Measurements from ENCODE around the gene PELI3. TPM values are rescaled to one million over a fixed set of nuclear protein-coding genes. Genes with fewer than 3 reads are reported as not detected.

The PELI3 gene
- total RNA-seq, 1 experiment from 2014 or later: 21.1 TPM

- Mint-ChIP-seq H3K4me3 (ENCODE audit: unreplicated experiment) (no peak overlapping the region), H3K27ac (ENCODE audit: unreplicated experiment) (peak overlapping the region; percentile 2), H3K9me3 (ENCODE audit: unreplicated experiment) (no peaks in the 10 kb centered on the region), H3K27me3 (ENCODE audit: insufficient read depth, unreplicated experiment) (no peaks in the 10 kb centered on the region), H3K4me1 (ENCODE audit: low read depth, unreplicated experiment) (peaks cover 17% of the 10 kb centered on the region), H3K36me3 (ENCODE audit: insufficient read depth, unreplicated experiment) (peaks cover 58% of the 10 kb centered on the region)
- Histone ChIP-seq H3K36me3 (ENCODE audit: control insufficient read depth, insufficient read depth, low read length) (no peaks in the 10 kb centered on the region), H3K4me1 (peaks cover 6% of the 10 kb centered on the region; the same call in 1 of the 2 replicates), H3K4me3 (ENCODE audit: low read depth, low read length) (no peak overlapping the region), H3K9me3 (no peaks in the 10 kb centered on the region), H3K27me3 (replicated peaks; ENCODE audit: control insufficient read depth, insufficient read depth, low read length) (no peaks in the 10 kb centered on the region)
- POLR2A ChIA-PET: no interaction called here
- intact Hi-C loops (cut with micrococcal nuclease; ENCODE audit: unreplicated experiment): no loop called here
- no peak for TF ChIP-seq CTCF (IDR thresholded peaks at IDR 0.05; ENCODE audit: insufficient read depth in 1 of 2, low read depth in 1 of 2, low read length in 1 of 2, severe bottlenecking in 1 of 2, unreplicated experiment in 1 of 2)
- no TSS peak for BruUV-seq (replicated peaks)
- CTCF ChIA-PET: interaction anchor here (0.6 to 1.0 kb wide), 4 partner anchors 8 to 148 kb away, joined by 3 to 4 read pairs (median 4); partner anchors contain the start of genes MRPL11 and PELI3
- DNase-seq: peak in 1 of 2 experiments; percentile 44
Measured at GRCh38 chr11:66476173-66476840, 9.6 kb downstream of the PELI3 start.

- Mint-ChIP-seq H3K4me3 (ENCODE audit: unreplicated experiment) (no peak overlapping the region), H3K9me3 (ENCODE audit: unreplicated experiment) (no peaks in the 10 kb centered on the region), H3K4me1 (ENCODE audit: low read depth, unreplicated experiment) (peaks cover 17% of the 10 kb centered on the region), H3K36me3 (ENCODE audit: insufficient read depth, unreplicated experiment) (peaks cover 58% of the 10 kb centered on the region), H3K27me3 (ENCODE audit: insufficient read depth, unreplicated experiment) (no peaks in the 10 kb centered on the region), H3K27ac (ENCODE audit: unreplicated experiment) (peak overlapping the region; percentile 2)
- CTCF ChIA-PET: interaction anchor here (0.9 to 1.0 kb wide), 2 partner anchors 9 to 38 kb away, joined by 3 to 4 read pairs; partner anchors contain the start of gene MRPL11
- Histone ChIP-seq H3K4me1 (peaks cover 6% of the 10 kb centered on the region; the same call in 1 of the 2 replicates), H3K36me3 (ENCODE audit: control insufficient read depth, insufficient read depth, low read length) (no peaks in the 10 kb centered on the region), H3K9me3 (no peaks in the 10 kb centered on the region), H3K4me3 (ENCODE audit: low read depth, low read length) (no peak overlapping the region), H3K27me3 (replicated peaks; ENCODE audit: control insufficient read depth, insufficient read depth, low read length) (no peaks in the 10 kb centered on the region)
- DNase-seq: peak in 1 of 2 experiments; percentile 52
- POLR2A ChIA-PET: no interaction called here
- intact Hi-C loops (cut with micrococcal nuclease; ENCODE audit: unreplicated experiment): no loop called here
- BruUV-seq (replicated peaks): no TSS peak
- no peak for TF ChIP-seq CTCF (IDR thresholded peaks at IDR 0.05; ENCODE audit: insufficient read depth in 1 of 2, low read depth in 1 of 2, low read length in 1 of 2, severe bottlenecking in 1 of 2, unreplicated experiment in 1 of 2)
Measured at GRCh38 chr11:66476841-66477251, 10.1 kb downstream of the PELI3 start.

DNA sequence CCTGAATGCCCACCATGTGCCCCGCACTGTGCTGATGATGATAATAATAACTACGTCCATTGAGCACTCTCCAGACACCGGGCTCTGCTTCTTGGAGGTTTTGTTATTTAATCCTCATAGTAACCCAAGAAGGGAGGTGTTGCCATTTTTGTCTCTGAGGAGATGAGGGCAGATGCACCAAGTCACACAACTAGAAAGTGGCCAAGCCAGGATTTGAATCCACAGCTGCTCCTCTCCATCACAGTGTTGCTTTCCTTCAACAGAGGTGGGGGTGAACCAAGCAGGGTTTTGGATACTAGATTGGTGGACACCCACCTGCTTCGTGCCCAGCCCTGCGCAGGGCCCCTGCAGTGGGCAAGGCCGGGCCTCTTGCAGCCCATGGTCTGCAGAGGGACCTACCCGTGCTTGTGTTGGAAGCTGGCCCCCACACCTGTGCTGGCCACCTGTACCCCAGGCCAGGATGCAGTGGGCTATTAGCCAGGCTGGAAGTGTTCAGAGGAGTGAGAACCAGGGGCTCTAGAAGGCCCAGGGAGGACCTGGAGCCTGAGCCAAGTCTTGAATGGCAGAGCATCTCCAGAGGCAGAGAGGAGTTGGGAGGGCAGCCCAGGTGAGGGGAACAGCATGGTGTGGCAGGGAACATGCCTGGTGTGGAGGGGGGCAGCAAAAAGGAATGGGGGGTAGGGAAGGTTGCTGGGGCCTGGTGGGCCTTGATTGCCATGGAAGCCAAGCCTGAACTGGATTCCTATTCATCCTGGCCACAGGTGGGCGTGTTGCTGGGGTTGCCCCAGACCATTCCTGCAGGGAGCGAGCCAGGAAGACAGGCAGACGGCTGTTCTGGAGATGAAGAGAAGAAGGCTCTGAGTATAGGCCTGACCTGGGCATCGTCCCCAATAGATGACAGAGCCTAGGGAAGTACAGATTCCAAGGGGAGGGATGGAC lies 10.8 kb downstream of the PELI3 start:
- CTCF ChIA-PET: interaction anchor here (0.7 to 3.2 kb wide), 4 partner anchors 9 to 146 kb away, joined by 5 to 44 read pairs (median 24); partner anchors contain the start of genes MRPL11, NPAS4 and PELI3
- H3K9me3 Mint-ChIP-seq (ENCODE audit: unreplicated experiment): no peaks in the 10 kb centered on the region
- DNase-seq: peak in 1 of 2 experiments; percentile 60
- Histone ChIP-seq H3K4me1 (peaks cover 6% of the 10 kb centered on the region; the same call in 1 of the 2 replicates), H3K27me3 (replicated peaks; ENCODE audit: control insufficient read depth, insufficient read depth, low read length) (no peaks in the 10 kb centered on the region), H3K4me3 (ENCODE audit: low read depth, low read length) (no peak overlapping the region), H3K9me3 (no peaks in the 10 kb centered on the region), H3K36me3 (ENCODE audit: control insufficient read depth, insufficient read depth, low read length) (no peaks in the 10 kb centered on the region)
- peaks cover 58% of the 10 kb centered on the region for H3K36me3 Mint-ChIP-seq (ENCODE audit: insufficient read depth, unreplicated experiment)
- TF ChIP-seq CTCF (IDR thresholded peaks at IDR 0.05; ENCODE audit: insufficient read depth in 1 of 2, low read depth in 1 of 2, low read length in 1 of 2, severe bottlenecking in 1 of 2, unreplicated experiment in 1 of 2): no peak
- peak overlapping the region; percentile 14 for H3K27ac Mint-ChIP-seq (ENCODE audit: unreplicated experiment)
- peaks cover 21% of the 10 kb centered on the region for H3K4me1 Mint-ChIP-seq (ENCODE audit: low read depth, unreplicated experiment)
- intact Hi-C loops (cut with micrococcal nuclease; ENCODE audit: unreplicated experiment): no loop called here
- peak overlapping the region; percentile 89 for H3K4me3 Mint-ChIP-seq (ENCODE audit: unreplicated experiment)
- no peaks in the 10 kb centered on the region for H3K27me3 Mint-ChIP-seq (ENCODE audit: insufficient read depth, unreplicated experiment)
- POLR2A ChIA-PET: interaction anchor here (0.5 kb wide), 1 partner anchor 11 kb away, joined by 6 read pairs; the partner anchor contains the start of gene PELI3
- no TSS peak for BruUV-seq (replicated peaks)

Measured in Caco-2 (cell line).